Retinal pigment epithelial cell (primary cell): ENCODE results near the gene PTAFR.

ENCODE experiments used
- DNase-seq: peaks from one replicate; pipeline ENCODE4 v3.0.0-alpha.2; 2010; ENCODE audit warnings: low read depth
- H3K4me3 ChIP-seq: 2 replicates; pipeline ENCODE4 v1.5.1; 2011; ENCODE audit warnings: mild to moderate bottlenecking, low read length, control low read depth, moderate library complexity
- CTCF ChIP-seq: conservative IDR thresholded peaks from 2 replicates; pipeline ENCODE4 v1.5.1; 2011; ENCODE audit warnings: low read depth, low read length, control low read depth, inconsistent platforms

The PTAFR gene

GRCh38 chr1:28154078-28154594, 22.4 kb downstream of the PTAFR start:
- TF ChIP-seq CTCF, result no peak
- no peak overlapping the region for H3K4me3 ChIP-seq
- no peak for DNase-seq

GRCh38 chr1:28150125-28150780, 26.2 kb downstream of the PTAFR start:
- TF ChIP-seq CTCF, result no peak
- DNase-seq, result no peak
- no peak overlapping the region for H3K4me3 ChIP-seq

GRCh38 chr1:28148880-28149195, 27.7 kb downstream of the PTAFR start:
- TF ChIP-seq CTCF, result no peak
- no peak overlapping the region for H3K4me3 ChIP-seq
- DNase-seq, result no peak

- DNase-seq, result no peak
- TF ChIP-seq CTCF, result no peak
- H3K4me3 ChIP-seq, result no peak overlapping the region
Observed at GRCh38 chr1:28147264-28148094, 29.0 kb downstream of the PTAFR start.

- no peak for TF ChIP-seq CTCF
- no peak for DNase-seq
- H3K4me3 ChIP-seq, result no peak overlapping the region
Observed at GRCh38 chr1:28145728-28146127, 30.8 kb downstream of the PTAFR start.

- peak; percentile 13 for DNase-seq
- no peak for TF ChIP-seq CTCF
- H3K4me3 ChIP-seq, result no peak overlapping the region
Observed at GRCh38 chr1:28144203-28145135, 32.0 kb downstream of the PTAFR start.
